HG03571 (cell line): Measurements from ENCODE around the gene INPP5J.
"Not testable (repeated sequence)": the region's sequence is repeated elsewhere in the genome, so short reads cannot be mapped to it uniquely, and the experiment has no call there.

Source experiments
- ATAC-seq: cut with Tn5 transposase; IDR thresholded peaks from one replicate; pipeline ENCODE4 v1.9.1; 2021; ENCODE audit not compliant: unreplicated experiment

The INPP5J gene, protein sequence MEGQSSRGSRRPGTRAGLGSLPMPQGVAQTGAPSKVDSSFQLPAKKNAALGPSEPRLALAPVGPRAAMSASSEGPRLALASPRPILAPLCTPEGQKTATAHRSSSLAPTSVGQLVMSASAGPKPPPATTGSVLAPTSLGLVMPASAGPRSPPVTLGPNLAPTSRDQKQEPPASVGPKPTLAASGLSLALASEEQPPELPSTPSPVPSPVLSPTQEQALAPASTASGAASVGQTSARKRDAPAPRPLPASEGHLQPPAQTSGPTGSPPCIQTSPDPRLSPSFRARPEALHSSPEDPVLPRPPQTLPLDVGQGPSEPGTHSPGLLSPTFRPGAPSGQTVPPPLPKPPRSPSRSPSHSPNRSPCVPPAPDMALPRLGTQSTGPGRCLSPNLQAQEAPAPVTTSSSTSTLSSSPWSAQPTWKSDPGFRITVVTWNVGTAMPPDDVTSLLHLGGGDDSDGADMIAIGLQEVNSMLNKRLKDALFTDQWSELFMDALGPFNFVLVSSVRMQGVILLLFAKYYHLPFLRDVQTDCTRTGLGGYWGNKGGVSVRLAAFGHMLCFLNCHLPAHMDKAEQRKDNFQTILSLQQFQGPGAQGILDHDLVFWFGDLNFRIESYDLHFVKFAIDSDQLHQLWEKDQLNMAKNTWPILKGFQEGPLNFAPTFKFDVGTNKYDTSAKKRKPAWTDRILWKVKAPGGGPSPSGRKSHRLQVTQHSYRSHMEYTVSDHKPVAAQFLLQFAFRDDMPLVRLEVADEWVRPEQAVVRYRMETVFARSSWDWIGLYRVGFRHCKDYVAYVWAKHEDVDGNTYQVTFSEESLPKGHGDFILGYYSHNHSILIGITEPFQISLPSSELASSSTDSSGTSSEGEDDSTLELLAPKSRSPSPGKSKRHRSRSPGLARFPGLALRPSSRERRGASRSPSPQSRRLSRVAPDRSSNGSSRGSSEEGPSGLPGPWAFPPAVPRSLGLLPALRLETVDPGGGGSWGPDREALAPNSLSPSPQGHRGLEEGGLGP

DNA sequence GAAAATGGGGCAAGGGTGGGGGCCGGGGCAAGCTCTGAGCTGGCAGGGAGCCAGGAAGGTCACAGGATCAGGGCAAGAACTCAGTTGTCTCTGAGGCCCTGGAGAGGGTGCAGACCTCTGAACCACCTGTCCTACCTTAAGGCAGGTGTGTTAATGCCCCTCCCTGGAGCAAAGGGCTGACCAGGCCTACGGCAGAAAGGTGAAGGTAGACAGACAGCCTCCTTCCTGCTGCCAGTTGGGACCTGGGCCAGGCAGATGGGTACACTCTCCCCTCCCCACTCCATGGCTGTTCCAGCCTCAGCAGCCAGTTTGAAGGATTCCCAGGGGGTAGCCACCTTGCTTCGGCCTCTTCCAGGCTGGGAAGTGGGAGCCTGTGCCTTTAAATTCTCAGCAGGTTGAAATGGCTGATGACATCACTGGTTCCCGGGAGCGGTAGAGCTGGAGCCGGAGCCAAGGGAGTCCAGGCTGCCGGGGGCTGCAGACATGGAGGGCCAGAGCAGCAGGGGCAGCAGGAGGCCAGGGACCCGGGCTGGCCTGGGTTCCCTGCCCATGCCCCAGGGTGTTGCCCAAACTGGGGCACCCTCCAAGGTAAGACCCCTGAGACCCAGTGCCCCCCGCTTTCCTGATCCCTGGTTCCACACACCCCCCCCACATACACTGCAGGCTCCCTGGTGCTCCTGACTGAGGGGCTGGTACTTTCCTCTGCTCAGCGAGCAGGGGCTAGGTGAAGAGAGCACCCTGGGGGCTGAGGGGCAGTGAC is at the start of gene INPP5J:
INPP5J (plus strand) TSS at position 435 of the 760 bp plus-strand sequence; CDS start at position 484, 49 bp downstream.
- ATAC-seq, result no peak

DNA sequence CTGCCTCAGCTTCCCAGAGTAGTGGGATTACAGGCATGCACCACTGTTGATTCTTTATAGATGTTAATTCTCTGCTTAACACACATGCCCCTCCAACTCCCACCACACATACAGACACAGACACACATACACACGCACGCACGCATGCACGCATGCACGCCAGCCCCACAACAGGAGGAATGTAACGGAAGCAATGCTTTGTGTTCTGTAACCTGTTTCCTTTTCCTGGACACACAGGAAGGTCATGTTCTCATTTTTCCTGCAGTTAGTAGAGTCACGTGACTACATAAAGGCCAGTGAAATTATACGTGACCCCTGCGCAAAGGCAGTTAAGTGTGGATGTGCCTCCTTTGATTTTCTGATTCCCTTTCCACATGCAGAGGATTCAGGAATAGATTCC is 49.6 kb upstream of the INPP5J start:
- not testable (repeated sequence) for ATAC-seq

DNA sequence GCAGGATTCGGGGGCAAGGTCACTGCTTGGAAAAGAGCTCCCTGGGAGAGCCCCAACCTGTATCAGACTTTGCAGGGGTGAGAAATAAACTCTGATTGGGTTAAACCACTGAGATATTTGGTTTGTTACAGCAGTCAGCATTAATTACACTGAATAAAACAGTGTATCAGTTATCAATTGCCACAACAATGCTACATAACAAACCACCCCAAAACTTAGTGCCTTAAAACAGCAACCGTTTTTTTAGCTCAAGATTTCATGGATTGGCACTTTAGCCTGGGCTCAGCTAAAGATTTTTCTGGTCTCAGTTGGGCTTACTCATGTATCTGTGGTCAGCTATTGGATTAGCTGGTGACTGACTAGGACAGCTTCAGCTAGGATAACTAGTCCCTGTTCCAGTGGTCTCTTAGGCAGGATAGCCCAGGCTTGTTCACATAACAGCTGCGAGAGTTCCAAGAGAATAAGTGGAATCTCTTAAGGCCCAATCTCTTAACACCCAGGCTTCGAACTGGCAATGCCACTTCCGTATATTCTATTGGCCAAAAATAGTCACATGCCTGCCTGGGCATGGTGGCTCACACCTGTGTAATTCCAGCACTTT is 49.1 kb upstream of the INPP5J start:
- ATAC-seq, result not testable (repeated sequence)

DNA sequence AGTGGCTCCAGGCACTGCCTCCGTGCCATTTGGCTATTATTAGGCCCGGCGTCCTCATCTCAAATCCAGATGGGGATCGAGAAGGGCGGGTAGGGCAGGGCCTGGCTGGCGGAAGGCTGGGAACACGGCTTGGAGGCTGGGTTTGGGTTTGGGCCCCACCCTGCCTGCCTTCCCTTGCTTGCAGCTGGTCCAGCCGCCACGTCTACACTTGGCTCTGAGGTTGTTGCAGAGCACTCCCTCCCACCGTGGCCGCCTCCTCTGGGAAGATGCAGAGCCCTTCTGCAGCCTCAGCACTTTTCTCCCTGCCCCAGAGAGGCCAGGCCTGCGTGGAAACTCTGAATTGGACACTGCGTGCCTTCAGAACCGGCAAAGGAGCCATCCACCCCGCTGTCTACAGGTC is 46.8 kb upstream of the INPP5J start:
- no peak for ATAC-seq

DNA sequence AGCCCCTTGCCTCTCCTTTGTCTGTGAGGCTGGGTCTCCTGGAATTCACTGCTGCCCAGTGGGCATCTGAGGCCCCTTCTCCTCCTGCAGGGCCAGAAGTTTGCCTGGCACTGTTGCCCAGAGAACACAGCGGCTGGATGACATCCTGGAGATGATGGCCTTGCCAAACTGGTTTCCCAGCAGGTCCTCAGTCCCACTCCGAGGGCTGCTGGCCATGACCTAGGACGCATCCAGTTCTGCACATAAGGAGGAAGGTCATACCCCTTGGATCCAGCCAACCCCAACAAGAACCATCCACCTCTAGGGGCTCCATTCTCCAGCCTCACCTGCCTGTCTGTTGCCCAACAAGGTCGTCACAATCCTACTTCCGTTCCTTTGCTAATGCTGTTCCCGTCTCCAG is 45.1 kb upstream of the INPP5J start:
- no peak for ATAC-seq

DNA sequence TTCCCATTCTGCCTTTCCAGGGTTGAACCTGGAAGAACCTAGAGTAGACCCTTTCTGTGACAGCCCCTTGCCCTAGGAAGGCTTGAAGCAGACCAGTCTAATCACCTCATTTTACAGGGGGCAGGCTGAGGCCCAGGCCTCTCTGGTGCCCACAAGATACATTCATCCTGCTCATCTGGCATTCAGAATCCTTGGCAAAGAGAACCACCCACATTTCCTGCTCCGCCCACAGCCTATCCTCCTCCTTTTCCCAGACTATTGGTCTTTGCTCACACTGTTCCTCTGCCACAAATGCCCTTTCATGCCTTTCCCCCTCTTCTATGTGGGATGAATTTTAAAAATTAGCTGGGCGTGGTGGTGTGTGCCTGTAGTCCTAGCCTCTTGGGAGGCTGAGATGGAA is 44.4 kb upstream of the INPP5J start:
- not testable (repeated sequence) for ATAC-seq

DNA sequence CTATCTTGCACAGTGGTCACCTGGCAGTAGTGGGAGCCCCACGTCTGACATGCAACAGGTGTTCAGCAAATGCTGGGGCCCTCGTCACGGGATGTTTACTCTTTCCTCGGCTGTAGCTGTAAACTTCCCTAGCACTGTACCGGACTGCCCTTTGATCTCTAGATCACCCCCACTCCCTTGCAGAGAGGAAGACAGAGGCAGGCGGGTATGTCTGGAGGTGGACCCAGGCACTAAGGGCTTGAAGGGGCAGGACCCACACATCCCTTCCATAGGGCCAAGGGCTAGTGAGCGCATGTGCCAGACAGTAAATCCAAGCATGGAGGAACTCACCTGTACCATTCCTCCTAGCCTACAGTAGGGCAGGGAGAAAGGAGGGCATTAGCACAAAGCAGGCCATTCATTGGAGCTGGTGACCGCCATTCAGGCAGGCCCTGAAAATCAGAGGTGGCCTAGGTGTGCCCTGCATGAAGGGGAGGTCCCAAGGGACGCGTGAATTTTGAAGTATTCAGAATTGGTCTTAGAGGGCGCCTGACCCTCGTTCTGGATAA is 43.6 kb upstream of the INPP5J start:
- no peak for ATAC-seq

DNA sequence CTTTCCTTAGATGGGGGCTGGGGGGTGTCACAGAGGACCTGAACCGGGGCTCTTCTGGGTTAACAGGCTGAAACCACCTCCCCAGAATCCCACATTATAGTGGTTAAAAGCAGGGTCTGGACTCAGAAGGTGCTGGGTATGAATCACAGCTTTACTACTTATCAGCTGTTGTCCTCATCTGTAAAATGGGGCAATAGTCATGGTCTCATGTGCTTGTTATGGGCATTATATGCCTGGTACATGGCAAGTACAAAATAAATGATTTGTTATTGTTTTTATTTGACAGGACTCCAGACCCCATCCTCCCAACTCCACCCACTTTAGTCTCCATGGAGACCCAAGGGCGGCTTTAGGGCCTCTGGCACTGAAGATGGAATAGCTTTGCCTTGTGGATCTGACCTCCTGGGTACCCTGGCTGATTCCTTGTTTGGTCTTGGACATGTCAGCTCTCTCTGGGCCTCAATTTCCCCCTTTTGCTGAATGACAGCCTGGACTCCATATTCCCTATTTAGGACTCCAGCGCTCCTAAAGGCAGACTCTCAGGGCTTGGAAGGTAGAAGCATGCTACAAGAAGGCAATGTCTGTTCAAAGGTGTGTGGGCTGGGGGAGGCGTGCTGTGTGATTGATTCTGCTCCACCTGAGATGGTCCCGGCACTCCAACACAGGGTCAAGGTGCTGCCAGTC is 42.5 kb upstream of the INPP5J start:
- no peak for ATAC-seq

DNA sequence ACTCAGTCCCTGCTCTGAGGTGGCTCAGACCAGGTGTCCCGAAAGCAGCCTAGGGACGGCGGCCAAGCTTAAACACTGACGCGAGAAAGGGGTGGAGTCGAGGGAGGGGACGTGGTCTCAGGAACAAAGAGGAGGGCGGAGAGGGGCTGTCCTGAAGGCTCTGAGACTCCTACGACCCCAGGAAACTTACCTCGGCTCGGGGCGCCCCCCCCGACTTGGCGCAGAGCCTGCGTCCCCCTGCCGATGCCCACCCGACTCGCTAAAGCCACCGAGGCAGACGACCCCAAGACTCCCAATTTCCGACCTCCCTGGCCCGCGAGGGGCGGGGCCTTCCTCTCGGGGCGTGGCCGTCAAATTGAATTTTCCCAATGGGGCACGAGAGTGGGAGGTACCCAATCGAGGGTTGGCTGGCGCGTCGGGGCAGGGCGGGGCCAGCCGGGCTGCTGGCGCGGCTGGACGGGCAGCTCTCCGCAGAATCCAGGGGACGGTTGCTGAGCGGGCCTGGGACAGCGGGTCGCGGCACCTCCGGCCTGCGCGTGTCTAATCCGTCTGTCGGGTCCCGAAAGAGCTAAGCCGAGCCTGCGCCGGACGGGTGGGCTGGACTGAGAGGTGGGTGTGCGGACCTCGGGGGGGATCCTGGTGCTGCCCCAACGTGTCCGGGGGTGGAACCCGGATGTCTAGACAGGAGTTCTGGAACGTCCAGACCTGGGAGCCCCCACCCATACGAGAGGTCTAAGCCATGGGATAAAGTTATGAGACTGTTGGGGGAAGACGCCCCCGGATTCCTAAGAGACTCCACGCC is 41.7 kb upstream of the INPP5J start, which contains the start of gene SMTN:
SMTN (plus strand) TSS at position 471 of the 802 bp plus-strand sequence. CDS start 1,941 bp downstream, outside the sequence.
- peak; percentile 45 for ATAC-seq

DNA sequence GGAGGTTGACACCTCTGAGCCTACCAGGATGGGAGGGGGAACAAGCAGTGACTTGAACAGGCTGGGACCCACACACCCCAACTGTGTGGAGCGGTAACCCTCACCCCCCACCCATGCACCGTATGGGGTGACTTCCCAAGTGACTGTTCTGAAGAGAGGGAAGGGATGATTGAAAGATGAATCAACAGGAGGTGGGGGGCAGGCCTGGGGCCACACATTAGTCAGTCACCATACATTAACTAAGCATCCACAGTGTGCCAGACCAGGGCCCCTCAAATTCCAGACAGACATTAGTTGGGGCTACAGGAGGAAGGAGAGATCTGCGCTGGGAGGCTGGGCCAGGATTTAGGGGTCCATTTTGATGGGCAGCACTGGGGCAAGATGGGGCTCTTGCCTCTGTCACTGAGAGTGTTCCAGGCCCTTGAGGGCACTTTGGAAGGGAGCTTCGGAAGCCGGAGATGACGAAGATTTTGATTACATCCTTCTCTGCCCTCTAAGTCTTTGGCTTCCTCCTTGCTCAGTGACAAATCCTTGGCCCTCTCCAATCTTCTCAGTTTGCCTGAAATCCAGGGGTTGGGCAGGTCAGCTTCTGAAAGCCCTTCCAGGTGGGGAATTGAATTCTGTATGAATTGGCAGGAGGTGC is 40.7 kb upstream of the INPP5J start:
- no peak for ATAC-seq

DNA sequence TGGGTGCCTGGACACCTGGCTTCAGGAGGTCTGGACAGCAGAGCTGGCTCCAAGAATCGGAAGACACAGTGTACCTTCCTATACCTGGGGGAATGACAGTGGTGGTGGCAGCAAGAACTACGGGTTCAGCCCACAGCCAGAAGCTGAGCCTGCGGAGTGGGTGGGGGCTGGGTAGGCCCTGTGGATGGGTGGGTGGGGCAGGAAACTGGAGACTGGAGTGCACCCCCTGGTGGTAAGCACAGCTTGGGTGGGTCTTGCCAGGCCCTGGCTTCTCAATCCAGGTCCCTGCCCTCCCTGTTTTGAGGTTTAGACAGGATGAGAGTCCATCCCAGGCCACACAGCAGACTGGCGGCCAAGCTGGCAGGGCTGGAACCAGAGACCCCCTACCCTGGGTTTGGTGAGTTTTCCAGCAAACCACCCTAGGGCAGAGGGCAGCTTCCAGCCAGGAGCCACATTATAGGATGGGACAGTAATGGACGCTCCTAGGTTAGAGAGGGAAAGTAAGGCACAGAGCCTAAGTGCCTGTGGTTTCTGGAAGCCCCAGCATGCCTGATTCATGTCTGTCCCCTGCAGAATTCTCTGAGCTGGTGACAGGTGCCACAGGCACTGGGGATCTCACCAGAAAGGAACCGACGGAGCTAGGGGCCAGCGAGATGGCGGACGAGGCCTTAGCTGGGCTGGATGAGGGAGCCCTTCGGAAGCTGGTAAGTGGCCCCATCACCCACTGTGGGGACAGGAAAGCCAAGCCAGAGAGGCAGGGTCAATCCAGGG is 40.0 kb upstream of the INPP5J start:
- no peak for ATAC-seq

DNA sequence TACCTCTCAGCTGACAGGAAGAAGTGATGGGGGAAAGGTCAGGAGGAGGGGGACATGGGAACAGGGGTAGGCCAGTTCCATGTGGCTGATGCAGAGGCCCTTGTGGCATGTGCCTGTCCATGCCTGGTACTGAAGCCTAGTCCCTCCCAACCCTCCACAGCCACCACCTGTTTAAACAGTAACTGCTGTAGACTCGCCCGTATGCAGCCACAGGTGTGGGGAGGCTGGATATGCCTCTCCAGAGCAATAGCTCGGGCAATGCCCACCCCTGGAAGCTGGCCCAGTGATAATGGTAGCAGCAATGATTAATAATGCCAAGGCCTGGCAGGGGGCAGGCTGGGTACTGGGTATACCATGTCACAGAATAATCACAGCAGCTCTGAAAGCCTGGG is 39.4 kb upstream of the INPP5J start:
- ATAC-seq, result no peak

DNA sequence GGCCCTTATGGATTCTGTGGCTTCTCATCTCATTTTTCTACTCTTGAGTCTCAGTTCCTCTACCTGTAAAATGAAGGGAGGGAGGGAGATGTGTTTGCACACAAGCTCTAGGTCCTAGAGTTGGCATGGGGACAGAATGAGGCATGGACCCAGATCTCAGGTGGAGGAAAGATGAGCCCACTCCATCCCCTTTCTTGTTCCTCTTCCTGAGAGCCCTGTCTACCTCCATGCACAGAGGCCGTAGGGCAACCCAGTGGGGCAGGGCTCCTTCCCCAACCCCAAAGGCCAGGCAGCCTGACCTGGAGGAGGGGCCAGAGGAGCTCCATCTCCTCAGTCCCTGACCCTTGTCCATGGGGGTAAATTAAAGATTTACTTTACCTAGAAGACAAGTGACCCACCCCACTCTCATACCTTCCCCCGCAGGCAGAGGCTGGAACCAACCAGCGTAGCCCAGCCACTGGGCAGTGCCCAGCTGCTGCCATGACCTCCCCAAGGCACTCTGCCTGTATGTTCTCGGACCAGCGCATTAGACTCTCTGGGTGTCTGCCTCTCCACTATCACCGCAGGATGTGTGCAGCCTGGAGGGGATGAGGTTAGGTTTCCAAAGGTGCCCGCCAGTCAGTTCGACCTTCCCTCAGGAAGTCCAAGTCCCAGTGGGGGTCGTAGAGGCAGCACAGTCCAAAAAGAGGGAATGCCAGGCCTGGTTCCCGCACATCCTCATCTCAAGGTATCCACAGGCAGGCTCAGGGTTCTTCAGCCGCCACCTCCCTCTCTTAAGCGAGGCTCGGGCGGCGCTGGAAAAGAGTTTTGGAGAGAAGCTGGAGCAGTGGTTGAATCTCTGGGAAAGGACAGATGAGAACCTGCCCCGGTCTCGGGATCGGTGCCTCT is 38.6 kb upstream of the INPP5J start:
- no peak for ATAC-seq

DNA sequence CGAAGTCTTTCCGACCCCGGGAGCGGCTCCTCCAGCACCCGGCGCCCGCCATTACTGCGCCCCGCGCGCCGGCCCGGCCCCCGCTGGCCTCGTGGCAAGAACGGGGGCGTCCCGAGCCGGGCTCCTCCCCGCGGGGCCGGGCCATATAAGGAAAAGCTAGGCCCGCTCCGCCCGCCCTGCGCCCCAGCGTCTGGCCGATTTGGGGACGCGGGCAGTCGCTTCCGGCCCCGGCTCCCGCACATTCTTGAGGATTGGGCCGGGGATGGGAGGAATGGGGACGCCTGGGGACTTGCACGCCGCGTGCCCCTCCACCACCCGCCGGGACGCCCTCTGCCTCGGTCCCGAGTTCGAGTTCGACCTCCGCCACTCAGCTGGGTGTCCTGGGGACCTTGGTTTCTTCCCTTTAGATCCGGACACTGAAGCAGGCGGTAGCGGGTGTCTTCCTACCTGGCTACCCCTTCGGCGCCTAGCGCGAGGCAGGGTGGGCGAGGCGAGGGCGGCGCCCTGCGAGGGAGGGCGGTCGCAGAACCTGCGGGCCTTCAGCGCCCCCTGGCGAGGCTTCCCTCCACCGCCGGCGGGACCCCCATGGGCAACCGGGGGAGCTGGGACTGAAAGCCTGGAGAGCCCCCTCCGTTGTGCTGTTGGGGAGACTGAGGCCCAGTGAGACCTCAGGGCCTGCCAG is 37.8 kb upstream of the INPP5J start:
- peak; percentile 65 for ATAC-seq

DNA sequence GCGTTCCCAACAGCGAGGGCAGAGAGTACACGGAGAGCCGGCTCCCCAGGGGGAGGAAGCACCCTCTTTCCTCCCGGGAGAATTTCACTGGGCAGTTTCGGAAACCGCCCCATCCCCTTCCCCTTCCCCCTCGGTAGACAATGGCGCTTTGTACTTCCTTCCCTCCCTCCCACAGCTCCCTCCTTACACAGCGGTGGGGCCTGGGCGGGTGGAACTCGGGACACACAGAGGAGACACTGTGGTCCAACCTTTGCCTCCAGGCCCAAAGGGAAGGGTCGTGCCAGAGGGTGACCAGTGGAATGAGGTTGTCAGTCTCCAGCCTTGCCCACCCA is 37.3 kb upstream of the INPP5J start:
- ATAC-seq, result no peak

DNA sequence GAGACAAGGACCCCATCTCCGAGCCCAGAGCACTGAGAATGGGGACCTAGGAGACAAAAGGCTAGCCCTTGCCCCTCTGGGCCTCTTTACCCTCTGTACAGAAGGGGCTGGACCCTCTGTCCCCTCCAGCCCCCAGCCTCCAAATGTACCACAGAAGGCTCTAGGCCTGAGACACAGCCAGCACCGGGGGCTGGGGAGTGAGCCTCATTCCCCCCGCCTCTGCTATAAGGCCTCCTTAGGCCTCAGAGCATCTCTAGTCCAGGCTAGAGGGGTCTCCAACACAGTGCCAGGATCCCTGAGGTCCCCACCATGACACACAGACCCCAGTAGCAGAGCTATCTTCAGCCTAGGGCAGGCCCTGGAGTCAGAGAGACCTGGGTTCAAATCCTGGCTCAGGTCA is 36.8 kb upstream of the INPP5J start:
- ATAC-seq, result no peak
